ENCODE measurements around the gene DDX10.
"Not testable (repeated sequence)": the region's sequence is repeated elsewhere in the genome, so short reads cannot be mapped to it uniquely, and the experiment has no call there.

Gene DDX10

DNA sequence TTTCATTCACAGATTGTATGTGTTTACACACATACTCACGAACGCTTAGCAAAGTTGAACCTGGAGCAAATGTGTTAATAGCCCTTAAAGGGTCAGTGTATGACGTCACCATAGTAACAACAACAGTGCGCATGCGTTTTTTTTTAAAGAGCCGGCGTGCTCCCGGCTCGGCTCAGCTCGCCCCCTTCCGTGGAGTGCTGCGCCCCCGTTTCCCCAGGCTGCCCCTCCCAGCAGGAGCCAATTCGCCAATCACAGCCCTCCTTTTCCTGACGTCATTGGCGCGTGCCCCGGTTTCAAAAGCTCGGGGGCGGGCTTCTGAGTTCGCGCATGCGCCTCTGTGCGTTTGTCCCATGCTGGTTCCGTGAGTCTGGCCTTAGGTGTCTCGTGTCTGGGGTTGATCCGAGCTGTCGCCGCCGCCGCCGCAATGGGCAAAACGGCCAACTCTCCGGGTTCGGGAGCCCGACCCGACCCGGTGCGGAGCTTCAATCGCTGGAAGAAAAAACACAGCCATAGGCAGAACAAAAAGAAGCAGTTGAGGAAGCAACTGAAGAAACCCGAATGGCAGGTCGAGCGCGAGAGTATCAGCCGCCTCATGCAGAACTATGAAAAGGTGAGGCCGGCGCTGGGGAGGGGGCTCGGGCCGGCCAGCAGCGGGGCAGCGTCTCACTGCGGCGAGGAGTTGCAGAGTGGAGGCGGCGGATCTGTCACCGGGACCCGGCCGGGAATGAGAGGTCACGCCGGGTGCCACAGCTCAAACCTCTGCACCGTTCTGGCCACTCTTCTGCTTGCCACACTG lies at the start of gene DDX10:
DDX10 (plus strand) TSS at position 340 of the 796 bp plus-strand sequence; CDS start at position 425, 85 bp downstream.
- peak; percentile 98 for FAIRE-seq

DNA sequence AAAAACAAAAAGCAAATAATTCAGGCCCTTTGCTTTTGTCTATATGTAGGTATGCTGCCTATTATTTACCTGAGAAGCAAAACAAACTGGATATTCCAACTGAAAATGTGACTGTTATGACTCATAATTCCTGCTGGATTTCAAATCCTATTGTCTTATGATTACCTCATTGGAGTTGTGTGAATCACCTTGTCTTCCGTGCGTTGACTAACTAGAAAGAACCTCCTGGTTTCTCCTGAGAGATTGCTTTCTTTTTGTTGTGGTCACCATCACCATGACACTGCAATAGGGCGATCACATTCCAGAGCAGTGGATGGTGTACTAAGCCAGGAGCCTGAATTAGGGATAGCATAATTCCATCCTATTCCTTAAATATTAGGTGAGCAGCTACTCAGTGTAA lies 48.3 kb upstream of the DDX10 start:
- FAIRE-seq = no peak

DNA sequence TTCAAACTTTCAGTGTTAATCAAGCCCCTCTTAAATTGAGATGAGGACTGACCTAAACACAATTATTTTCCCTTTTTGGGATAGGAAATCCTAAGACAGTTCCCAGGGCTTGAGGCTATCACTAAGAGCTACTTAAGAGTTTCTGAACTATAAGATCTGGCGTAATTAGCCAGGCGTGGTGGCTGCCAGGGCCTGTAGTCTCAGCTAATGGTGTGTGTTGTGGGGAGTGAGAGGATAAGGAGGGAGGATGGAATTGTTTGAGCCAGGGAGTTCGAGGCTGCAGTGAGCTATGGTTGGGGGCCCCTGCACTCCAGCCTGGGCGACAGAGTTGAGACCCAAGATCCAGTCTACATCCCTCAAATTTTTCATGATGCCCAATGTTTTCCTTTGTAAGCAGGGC lies 47.8 kb upstream of the DDX10 start:
- FAIRE-seq = no peak

DNA sequence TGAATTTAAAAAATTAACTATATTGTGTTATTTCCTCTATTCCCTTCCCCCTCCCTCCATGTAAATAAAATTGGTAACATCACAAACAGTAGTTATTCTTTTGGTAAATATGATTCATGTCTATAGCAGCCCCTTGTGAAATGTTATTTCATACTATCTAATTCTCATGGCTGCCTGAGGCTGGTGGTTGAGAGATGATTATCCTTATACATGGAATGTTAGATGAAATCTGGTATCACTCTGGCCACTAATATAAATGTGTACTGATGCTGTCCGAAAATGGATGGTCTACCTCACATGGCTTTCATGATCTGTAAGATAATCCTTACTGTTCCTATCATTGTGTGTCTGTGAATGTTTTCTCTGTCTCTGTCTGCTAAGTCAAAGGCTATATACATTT lies 46.3 kb upstream of the DDX10 start:
- no peak for FAIRE-seq

DNA sequence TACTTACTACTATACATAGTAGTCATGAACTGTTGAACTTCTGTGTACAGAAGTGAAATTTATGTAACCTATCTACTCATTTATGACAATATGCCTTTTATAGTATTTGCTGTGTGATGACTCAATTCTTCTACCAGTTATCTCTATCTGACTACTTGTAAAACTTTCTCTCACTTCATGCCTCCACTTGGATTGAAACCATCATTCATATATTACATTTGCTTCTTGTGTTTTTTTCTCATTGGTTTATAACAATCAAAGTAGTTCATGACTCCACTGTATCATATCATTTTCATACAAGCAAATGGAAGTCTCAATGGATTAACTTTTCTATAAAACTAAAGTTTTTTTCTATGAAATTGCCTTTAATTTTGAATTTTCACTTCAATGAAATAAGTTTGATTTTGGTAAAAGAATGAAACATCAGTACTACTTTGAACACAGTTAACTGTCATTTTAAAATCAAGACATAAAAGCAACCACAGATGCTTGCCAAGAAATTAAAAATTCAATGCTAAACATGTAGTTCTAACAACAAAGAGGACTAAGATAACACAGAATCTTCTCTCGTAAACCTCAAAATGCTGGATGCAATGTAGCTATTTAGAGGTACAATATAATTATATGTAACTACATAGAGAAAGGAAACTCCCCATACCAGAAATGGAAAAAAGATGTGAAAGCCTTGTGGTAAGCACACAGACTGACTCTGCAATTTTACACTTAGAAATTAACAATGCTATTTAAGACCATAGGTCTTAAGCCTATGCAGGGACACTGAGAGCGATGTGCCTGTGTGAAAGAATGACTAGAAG lies 43.7 kb upstream of the DDX10 start:
- no peak for FAIRE-seq

DNA sequence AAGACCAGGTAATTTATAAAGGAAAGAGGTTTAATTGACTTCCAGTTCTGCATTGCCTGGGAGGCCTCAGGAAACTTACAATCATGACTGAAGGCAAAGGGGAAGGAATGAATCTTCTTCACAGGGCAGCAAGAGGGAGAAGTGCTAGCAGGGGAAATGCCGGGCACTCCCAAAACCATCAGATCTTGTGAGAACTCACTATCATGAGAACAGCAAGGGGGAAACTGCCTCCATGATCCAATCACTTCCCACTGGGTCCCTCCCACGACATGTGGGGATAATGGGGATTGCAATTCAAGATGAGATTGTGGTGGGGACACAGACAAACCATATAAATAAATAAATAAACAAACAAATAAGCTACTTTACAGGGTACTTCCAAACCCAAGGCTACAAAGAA lies 42.5 kb upstream of the DDX10 start:
- FAIRE-seq = no peak

DNA sequence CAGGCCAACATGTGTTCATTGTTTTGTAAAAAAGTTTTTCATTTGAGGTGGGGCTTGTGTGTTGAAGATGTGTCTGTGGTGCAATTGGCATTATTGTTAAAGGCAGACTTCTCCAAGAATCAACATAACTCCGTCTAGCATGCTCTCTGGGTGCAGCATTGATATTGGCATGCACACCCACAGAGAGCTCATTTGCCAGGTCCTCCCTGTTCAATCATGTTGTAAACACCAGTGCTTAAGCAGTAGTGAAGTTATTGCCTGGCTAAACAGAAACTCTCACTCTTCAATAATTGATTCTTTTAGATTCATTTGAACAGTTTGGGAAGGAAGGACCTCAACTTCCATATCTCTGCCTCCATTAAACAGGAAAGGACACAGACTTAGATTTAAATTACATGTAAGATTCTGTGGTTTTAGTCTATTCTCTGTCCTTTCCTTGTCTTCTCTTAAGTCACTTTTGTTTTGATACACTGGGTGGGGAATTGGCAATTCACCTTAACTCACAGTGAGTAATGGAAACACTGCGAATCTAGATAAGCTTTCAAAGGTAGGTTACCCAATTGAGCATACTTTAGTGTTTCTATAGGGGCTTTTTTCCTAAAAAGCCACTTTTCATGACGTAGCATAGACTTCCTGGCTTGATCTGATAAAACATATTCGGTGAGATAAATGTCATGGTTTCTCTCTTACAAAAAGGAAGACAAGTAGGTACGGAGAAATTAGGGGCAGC lies 40.5 kb upstream of the DDX10 start:
- FAIRE-seq = no peak

DNA sequence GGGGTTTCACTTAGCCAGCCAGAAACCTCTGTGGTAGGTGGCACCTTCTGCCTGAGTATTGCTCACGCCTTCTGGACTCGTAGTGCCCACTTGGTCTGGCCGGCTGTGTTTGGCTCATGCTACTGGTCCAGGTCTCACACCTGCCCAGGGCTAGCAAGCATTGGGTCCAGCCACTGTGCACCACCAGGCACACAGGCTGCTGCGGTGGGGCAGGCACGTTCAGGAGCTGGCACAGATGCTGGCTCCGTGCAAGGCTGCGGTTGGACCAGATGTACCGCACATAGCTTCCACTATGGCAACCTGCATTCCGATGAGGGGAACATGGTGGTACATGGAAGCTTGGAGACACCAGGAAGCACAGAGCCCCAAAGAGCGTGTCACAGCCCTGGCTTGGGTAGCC lies 36.5 kb upstream of the DDX10 start:
- no peak for FAIRE-seq

DNA sequence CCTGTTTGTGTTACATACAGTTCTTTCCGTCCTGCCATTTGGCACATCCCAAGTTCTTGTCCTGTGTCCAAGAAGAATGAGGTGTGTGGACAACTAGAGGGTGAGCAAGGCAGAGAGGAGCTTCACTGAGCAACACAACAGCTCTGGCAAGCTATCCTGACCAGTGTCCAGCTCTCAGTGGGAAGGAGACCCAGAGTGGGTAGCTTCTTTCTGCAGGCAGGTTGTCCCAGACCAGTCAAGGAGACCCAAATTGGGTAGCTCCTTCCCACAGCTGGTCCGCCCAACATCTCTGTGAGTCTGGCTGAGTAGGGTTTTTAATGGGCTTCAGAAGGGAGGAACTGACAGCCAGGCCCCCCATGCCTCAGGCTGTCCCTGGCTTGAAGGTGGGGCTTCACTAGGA lies 36.1 kb upstream of the DDX10 start:
- no peak for FAIRE-seq

DNA sequence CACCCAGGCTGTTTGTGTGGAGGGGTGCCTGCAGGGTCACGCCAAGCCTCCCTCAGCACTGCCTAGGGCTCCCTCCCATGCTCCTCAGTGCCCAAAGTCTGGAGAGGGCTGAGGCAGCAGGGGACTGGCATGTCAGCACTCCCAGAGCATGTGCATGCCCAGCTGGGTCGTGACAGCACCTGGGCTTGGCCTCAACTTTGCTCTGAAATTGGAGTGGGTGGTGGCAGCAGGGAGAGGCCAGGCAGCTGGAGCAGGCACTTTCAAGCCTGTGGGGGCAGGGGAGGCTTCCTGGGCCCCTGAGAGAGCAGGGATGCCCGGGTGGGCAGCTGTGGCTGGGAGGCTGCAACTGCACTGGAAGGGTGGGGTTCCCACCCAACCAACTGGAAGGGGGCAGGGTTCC lies 35.6 kb upstream of the DDX10 start:
- FAIRE-seq = no peak

DNA sequence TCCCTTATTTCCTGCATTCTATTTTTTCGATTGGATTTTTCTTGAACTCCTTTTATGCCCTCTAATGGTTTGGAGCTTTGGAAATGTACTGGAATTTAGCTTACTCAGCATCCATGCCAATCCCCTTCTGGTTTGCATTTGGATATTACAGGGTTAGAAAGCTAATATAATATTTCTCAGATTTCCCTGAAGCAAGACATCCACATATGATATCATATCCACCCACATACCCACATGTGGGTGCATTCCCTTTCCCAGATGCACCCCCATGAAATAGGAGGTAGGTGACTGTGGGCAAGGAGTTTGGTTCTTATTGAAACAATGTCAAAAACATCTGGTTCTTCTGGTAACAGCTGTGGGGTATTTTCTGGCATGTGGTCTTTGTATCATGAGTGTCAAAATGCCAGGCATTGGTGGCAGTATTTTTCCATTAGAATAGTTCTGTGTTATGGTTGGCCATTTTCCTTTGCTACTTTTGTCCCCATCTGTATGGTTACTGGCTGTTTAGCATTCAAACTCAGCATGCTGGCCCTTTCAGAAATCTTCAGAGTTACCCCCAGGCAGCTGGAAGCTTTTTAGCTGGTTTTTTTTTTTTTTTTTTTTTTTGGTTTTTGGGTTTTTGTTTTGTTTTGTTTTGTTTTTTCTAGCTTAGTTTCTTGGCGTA lies 32.7 kb upstream of the DDX10 start:
- FAIRE-seq = no peak

DNA sequence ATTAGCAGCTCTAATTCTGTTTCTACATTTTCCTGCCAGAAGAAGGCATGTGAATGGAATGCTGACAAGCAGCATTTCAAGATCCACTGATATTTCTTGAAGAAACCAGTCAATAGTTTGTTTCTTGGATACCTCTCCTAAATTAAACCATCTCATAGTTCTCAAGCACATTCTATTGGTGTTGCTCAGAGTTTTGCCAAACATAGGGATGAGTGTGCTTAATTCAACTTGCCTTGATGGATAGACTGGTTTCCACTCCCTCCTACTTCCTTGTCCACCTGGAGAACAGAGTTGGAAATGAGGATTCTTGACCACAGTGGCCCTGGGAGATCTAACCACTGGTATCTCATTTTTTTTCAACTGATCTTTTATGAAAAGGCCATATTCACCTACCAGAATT lies 29.8 kb upstream of the DDX10 start:
- no peak for FAIRE-seq

DNA sequence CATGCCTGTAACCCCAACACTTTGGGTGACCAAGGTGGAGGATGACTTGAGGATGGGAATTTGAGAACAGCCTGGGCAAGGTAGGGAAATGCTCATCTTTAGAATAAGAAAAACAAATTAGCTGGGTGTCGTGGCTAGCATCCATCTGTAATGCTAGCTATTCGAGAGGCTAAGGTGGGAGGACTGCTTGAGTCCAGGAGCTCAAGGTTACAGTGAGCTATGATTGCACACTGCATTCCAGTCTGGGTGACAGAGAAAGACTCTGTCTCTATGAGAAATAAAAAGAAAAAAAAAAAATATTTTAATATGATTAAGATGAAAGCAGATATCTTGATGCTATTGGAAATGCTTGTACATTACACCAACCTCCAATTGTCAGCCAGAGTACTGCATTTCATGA lies 28.6 kb upstream of the DDX10 start:
- no peak for FAIRE-seq

DNA sequence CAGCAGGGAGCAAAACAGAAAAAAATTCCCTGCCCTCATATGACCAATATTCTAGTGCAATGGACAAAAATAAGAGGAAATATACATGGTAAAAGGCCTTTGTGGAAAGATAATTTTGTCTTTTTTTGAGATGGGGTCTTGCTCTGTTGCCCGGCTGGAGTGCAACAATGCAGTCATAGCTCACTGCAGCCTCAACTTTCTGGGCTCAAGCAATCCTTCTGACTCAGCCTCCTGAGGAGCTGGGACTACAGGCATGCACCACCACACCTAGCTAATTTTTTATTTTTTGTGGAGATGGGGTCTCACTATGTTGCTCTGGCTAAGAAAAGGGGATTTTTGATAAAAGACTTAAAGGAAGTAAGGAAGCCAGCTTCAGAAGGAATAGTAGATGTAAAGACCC lies 25.7 kb upstream of the DDX10 start:
- no peak for FAIRE-seq

DNA sequence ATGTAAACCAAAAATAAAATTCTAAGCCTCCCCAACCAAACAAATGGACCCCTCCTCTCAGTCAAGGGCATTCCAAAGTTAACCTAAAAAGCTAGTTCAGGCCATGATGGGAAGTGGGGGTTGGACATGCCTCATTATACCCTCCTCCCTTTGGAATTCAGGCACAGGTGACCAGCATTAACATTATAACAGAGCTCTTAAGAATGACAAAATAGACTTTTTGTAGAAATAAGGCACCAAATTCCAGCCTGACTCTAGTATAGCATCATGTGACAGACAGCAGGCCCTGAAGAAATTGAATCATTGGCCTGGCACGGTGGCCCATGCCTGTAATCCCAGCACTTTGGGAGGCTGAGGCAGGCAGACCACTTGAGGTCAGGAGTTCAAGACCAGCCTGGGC lies 23.1 kb upstream of the DDX10 start:
- not testable (repeated sequence) for FAIRE-seq

DNA sequence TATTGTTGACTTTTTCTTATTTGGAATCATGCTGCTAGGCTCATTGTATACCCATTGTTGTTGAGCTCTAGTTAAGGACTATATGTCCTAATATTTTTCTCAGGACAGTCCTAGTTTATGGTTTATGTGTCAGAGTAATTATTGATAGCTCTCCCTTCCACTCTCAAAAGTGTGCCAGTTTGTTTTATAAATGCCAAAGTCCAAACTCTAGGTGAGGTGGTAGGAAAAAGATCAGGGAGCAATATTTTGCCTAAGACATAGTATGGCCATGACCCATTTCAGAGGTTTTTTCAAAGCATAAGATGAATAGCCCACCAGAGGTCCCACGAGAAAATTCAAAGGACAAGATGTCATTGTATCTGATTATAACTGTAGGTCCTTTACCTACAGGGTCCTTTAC lies 20.9 kb upstream of the DDX10 start:
- no peak for FAIRE-seq

DNA sequence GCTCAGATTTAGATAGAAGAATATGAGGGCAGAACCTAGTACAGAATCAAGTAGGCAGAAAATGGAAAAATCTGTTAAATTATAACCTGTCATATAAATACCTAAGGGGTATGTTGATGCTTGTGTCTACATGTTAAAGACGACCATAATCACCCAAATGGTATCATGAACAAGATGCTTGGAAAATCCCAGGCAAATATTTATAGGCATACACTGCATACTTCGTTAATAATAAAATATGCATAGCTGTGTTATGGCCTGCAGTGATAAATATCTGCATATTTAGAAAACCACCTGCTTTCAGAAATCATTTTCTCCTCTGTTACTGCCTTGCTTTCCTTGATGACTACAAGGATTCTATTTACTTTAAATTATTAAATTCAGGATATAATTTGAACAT lies 18.9 kb upstream of the DDX10 start:
- no peak for FAIRE-seq

DNA sequence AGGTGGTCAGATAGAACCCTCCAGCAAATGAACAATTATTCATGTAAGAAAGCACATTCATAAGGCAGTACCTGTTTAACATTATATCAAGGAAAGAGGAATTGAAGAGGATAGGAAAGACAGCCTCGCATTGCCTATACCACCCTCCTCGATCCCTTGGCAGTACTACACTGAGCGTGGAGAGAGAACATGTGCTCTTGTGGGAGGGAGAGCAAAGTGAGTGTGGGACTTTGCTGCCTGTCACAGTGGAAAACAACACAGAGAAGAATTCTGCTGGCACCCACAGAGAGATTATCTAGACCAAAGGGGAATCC lies 17.5 kb upstream of the DDX10 start:
- no peak for FAIRE-seq

DNA sequence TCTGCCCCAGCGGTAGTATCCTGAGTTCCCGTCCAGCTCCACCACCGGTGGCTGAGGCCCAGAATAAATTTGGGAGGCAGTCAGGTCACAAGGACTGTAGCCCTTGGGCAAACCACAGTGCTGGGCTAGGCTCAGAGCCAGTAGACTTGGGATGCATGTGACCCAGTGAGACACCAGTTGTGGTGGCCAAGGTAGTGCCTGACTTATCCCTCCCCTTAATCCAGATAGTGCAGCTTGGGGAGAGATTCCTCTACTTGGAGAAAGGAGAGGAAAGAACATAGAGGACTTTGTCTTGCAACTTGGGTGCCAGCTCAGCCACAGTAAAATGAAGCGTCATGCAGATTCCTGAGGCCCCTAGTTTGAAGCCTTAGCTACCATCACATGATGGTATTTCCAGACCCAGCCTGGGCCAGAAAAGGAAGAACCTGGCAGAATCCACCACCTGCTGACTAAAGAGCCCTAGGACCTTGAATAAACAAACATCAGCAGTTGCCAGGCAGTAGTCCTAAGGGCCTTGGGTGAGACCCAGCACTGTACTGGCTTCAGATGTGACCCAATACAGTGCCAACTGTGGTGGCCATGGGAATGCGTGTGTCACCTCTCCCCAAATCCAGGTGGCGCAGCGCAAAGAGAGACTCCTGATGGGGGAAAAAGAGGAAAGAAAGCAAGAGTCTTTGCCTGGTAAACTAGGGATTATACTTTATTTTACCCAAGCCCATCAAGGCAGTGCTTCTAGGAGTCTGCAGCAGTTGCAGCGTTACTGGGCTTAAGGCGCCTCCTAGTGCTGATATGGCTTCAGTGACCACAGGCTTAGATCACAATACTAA lies 17.0 kb upstream of the DDX10 start:
- peak; percentile 68 for FAIRE-seq

DNA sequence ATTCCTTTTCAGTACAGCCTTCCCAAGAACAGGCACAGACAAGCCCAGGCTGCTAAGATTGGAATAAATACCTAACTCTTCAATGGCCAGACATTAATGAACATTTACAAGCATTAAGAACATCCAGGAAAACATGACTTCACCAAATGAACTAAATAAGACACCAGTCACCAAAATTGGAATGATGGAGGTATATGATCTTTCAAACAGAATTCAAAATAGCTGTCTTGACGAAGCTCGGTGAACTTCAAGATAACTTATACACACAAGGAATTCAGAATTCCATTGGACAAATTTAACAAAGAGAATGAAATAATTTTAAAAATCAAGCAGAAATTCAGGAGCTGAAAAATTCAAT lies 16.4 kb upstream of the DDX10 start:
- no peak for FAIRE-seq

DNA sequence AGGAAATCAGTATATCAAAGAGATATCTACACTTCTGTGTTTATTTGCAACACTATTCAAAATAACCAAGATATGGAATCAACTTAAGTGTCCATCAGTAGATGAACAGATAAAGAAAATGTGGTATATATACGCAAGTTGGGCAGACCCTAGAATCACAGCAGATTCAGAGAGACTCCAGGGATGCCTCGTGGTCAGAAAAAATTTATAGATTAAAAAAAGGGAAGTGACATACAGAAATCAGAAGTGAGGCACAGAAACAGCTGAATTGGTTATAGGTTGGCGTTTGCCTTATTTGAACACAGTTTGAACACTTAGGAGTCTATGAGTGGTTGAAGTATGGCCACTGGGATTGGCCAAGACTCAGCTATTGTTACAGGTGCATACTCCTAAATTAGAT lies 10.8 kb upstream of the DDX10 start:
- FAIRE-seq = not testable (repeated sequence)

DNA sequence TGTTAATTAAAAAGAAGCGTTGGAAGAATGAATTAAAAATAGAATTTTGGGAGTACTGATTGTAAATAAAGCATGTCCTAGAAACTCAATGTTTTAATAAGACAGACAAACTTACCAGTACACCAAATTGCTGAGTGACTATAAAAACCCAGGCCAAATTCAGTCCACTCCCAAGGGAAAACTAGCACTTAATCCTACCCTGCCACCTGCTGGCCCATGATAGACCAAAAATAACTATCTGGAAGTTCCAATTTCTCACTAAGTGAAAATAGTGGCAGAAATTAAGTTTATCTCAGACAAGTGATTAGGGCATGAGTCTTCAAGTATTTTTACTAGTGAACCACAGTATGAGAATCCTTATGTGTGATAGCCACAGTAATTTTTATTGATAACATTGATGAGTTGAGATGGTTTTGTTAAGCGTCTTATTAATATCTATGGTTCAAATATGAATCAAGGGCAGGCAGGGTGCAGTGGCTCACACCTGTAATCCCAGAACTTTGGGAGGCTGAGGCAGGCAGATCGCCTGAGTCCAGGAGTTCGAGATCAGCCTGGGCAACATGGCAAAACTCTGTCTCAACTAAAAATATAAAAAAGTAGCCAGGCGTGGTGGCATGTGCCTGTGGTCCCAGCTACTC lies 9.8 kb upstream of the DDX10 start:
- FAIRE-seq = peak; percentile 94
